ENCODE results near the gene CTDSPL.

The CTDSPL gene

GRCh38 chr3:37991109-37991508, 129.4 kb downstream of the CTDSPL start:
- no peak for DNase-seq

GRCh38 chr3:37991823-37992222, 130.1 kb downstream of the CTDSPL start:
- DNase-seq = no peak

- no peak for DNase-seq
Measured at GRCh38 chr3:37992271-37993066, 130.8 kb downstream of the CTDSPL start.

- DNase-seq = no peak
Measured at GRCh38 chr3:37993067-37993455, 131.4 kb downstream of the CTDSPL start.

GRCh38 chr3:37993460-37993819, 131.8 kb downstream of the CTDSPL start:
- no peak for DNase-seq

- DNase-seq = peak; percentile 51
Measured at GRCh38 chr3:37993820-37994638, 132.3 kb downstream of the CTDSPL start.

- no peak for DNase-seq
Measured at GRCh38 chr3:37994639-37994972, 132.9 kb downstream of the CTDSPL start.

GRCh38 chr3:37995652-37996641, 134.3 kb downstream of the CTDSPL start:
- peak; percentile 27 for DNase-seq

- DNase-seq = peak; percentile 85
Measured at GRCh38 chr3:37996785-37997301, 135.2 kb downstream of the CTDSPL start.

GRCh38 chr3:37997342-37997741, 135.7 kb downstream of the CTDSPL start:
- DNase-seq = no peak

- DNase-seq = no peak
Measured at GRCh38 chr3:37997791-37998370, 136.2 kb downstream of the CTDSPL start.

GRCh38 chr3:37999836-38000235, 138.2 kb downstream of the CTDSPL start:
- DNase-seq = no peak

GRCh38 chr3:38000242-38000916, 138.7 kb downstream of the CTDSPL start:
- DNase-seq = no peak

GRCh38 chr3:38000965-38001455, 139.3 kb downstream of the CTDSPL start:
- no peak for DNase-seq

GRCh38 chr3:38001456-38002081, 139.9 kb downstream of the CTDSPL start:
- no peak for DNase-seq

- DNase-seq = no peak
Measured at GRCh38 chr3:38002291-38002876, 140.7 kb downstream of the CTDSPL start.

- no peak for DNase-seq
Measured at GRCh38 chr3:38002940-38003339, 141.3 kb downstream of the CTDSPL start.

- peak; percentile 51 for DNase-seq
Measured at GRCh38 chr3:38003371-38003816, 141.7 kb downstream of the CTDSPL start.

- no peak for DNase-seq
Measured at GRCh38 chr3:38003817-38004414, 142.2 kb downstream of the CTDSPL start.

GRCh38 chr3:38004415-38005075, 142.9 kb downstream of the CTDSPL start:
- DNase-seq = peak; percentile 65
